ENCODE measurements around the gene HS2ST1.

Gene HS2ST1

GRCh38 chr1:87144316-87144895, 230.0 kb downstream of the HS2ST1 start:
- DNase-seq, result no peak

GRCh38 chr1:87144981-87145380, 230.5 kb downstream of the HS2ST1 start:
- no peak for DNase-seq

GRCh38 chr1:87146538-87146937, 232.1 kb downstream of the HS2ST1 start:
- no peak for DNase-seq

GRCh38 chr1:87146986-87147385, 232.6 kb downstream of the HS2ST1 start:
- no peak for DNase-seq

GRCh38 chr1:87147851-87148250, 233.4 kb downstream of the HS2ST1 start:
- no peak for DNase-seq

- DNase-seq, result no peak
Observed at GRCh38 chr1:87148661-87149060, 234.2 kb downstream of the HS2ST1 start.

- DNase-seq, result no peak
Observed at GRCh38 chr1:87149241-87150041, 235.0 kb downstream of the HS2ST1 start.

GRCh38 chr1:87150143-87150542, 235.7 kb downstream of the HS2ST1 start:
- DNase-seq, result no peak

- DNase-seq, result peak; percentile 30 to 60
Observed at GRCh38 chr1:87151500-87152421, 237.3 kb downstream of the HS2ST1 start.

- no peak for DNase-seq
Observed at GRCh38 chr1:87154384-87154783, 239.9 kb downstream of the HS2ST1 start.

GRCh38 chr1:87155170-87155569, 240.7 kb downstream of the HS2ST1 start:
- DNase-seq, result no peak

GRCh38 chr1:87155648-87156047, 241.2 kb downstream of the HS2ST1 start:
- no peak for DNase-seq

- DNase-seq, result no peak
Observed at GRCh38 chr1:87156124-87156523, 241.7 kb downstream of the HS2ST1 start.

GRCh38 chr1:87159378-87159915, 245.0 kb downstream of the HS2ST1 start:
- DNase-seq, result no peak

Measured in stimulated activated CD4-positive, alpha-beta T cell treated with anti-CD3 and anti-CD28 coated beads, Interleukin-2, amount 100 ng/mL, for 24 hours (primary cell).